GM18502 (cell line): ENCODE results near the gene IMMP2L.

Source experiments
- ATAC-seq: cut with Tn5 transposase; IDR thresholded peaks from one replicate; pipeline ENCODE4 v1.9.1; 2021; ENCODE audit warnings: mild to moderate bottlenecking; ENCODE audit not compliant: unreplicated experiment, poor library complexity

The IMMP2L gene

GRCh38 chr7:110870926-110871325 lies 691.4 kb downstream of the IMMP2L start:
- ATAC-seq = no peak

- ATAC-seq = no peak
Measured at GRCh38 chr7:110868458-110868857, 693.8 kb downstream of the IMMP2L start.

GRCh38 chr7:110867771-110868170 lies 694.5 kb downstream of the IMMP2L start:
- ATAC-seq = no peak

- no peak for ATAC-seq
Measured at GRCh38 chr7:110863258-110863657, 699.0 kb downstream of the IMMP2L start.

- no peak for ATAC-seq
Measured at GRCh38 chr7:110861163-110861562, 701.1 kb downstream of the IMMP2L start.

GRCh38 chr7:110857106-110857505 lies 705.2 kb downstream of the IMMP2L start:
- ATAC-seq = no peak

- no peak for ATAC-seq
Measured at GRCh38 chr7:110856704-110857103, 705.6 kb downstream of the IMMP2L start.

GRCh38 chr7:110854651-110855050 lies 707.6 kb downstream of the IMMP2L start:
- no peak for ATAC-seq

- ATAC-seq = no peak
Measured at GRCh38 chr7:110854166-110854565, 708.1 kb downstream of the IMMP2L start.

GRCh38 chr7:110853263-110853662 lies 709.0 kb downstream of the IMMP2L start:
- ATAC-seq = no peak

GRCh38 chr7:110852156-110852940 lies 709.9 kb downstream of the IMMP2L start:
- ATAC-seq = no peak

- ATAC-seq = no peak
Measured at GRCh38 chr7:110850224-110850623, 712.1 kb downstream of the IMMP2L start.

- no peak for ATAC-seq
Measured at GRCh38 chr7:110842796-110843195, 719.5 kb downstream of the IMMP2L start.

- no peak for ATAC-seq
Measured at GRCh38 chr7:110841840-110842545, 720.3 kb downstream of the IMMP2L start.

- no peak for ATAC-seq
Measured at GRCh38 chr7:110839866-110840265, 722.4 kb downstream of the IMMP2L start.

GRCh38 chr7:110835849-110836248 lies 726.4 kb downstream of the IMMP2L start:
- no peak for ATAC-seq

- no peak for ATAC-seq
Measured at GRCh38 chr7:110835218-110835617, 727.1 kb downstream of the IMMP2L start.

GRCh38 chr7:110831419-110831818 lies 730.9 kb downstream of the IMMP2L start:
- no peak for ATAC-seq

GRCh38 chr7:110830778-110831177 lies 731.5 kb downstream of the IMMP2L start:
- ATAC-seq = no peak

GRCh38 chr7:110827936-110828335 lies 734.4 kb downstream of the IMMP2L start:
- no peak for ATAC-seq

GRCh38 chr7:110827287-110827855 lies 734.9 kb downstream of the IMMP2L start:
- ATAC-seq = no peak
